Esophagus muscularis mucosa (tissue), 4 donors: Measurements from ENCODE around the gene KRT5. TPM values are rescaled to one million over a fixed set of nuclear protein-coding genes. Genes with fewer than 3 reads are reported as not detected.

Experiments used
- DNase-seq: peaks from one replicate; pipeline ENCODE4 v3.0.0-alpha.2; 2017; ENCODE audit errors: extremely low spot score
- H3K27ac ChIP-seq, 4 donors: fragments of 200-600 bp; sonication (generic); replicated peaks in 1 of 4; 1 replicate in 3 of 4; 2 replicates in 1 of 4; pipeline ENCODE4 v1.5.1; 2016 to 2019; ENCODE audit warnings: mild to moderate bottlenecking in 1 of 4
- H3K27me3 ChIP-seq, 4 donors: fragments of 200-600 bp; sonication (generic); one replicate each; pipeline versions ENCODE4 v1.5.1 to v1.6.0; 2016 to 2019
- H3K36me3 ChIP-seq, 4 donors: fragments of 200-600 bp; sonication (generic); one replicate each; pipeline ENCODE4 v1.5.1; 2016 to 2019
- H3K4me1 ChIP-seq, 4 donors: fragments of 200-600 bp; sonication (generic); one replicate each; pipeline ENCODE4 v1.5.1; 2016 to 2019
- H3K4me3 ChIP-seq, 4 donors: fragments of 200-600 bp; sonication (generic); 1 replicate in 2 of 4; 2 replicates in 2 of 4; pipeline ENCODE4 v1.5.1; 2016 to 2019; ENCODE audit warnings: mild to moderate bottlenecking in 4 of 4, moderate library complexity in 1 of 4
- H3K9me3 ChIP-seq, 4 donors: fragments of 200-600 bp; sonication (generic); 1 replicate in 3 of 4; 2 replicates in 1 of 4; pipeline ENCODE4 v1.5.1; 2016 to 2019
- EP300 ChIP-seq: sonication (generic); formaldehyde crosslinking; IDR thresholded peaks from one replicate; pipeline ENCODE4 v1.6.1; 2017; ENCODE audit warnings: antibody characterized with exemption
- POLR2A ChIP-seq: fragments of 450-650 bp; IDR thresholded peaks from one replicate; pipeline ENCODE4 v1.6.1; 2017; ENCODE audit warnings: antibody characterized with exemption, moderate library complexity, mild to moderate bottlenecking, low read depth
- POLR2AphosphoS5 ChIP-seq, 2 donors: sonication (generic); formaldehyde crosslinking; IDR thresholded peaks; one replicate each; pipeline ENCODE4 v1.6.1; 2017; ENCODE audit warnings: antibody characterized with exemption in 2 of 2
- WGBS: methylation state at CpG from one replicate; pipeline ENCODE4 v1.1.5; 2018; 5-methylcytosine and 5-hydroxymethylcytosine counted together
- intact Hi-C: fragments of 100-400 bp; cut with DNase I; formaldehyde crosslinking; loops from one replicate; pipeline ENCODE4 v1.15.1; 2023
- total RNA-seq, 4 donors: library from RNA; depleted of rRNA; stranded (reverse); fragments of >200 nt; gene quantifications; one replicate each; pipeline versions ENCODE4 v1.1.0 to v1.2.1, GENCODE V29; 2016
- TF ChIP-seq, protein P1 (sequence below), 3 experiments: fragments of 200-600 bp in 2 of 3; fragments of 450-650 bp in 1 of 3; sonication (generic) in 2 of 3; IDR thresholded peaks; one replicate each; pipeline ENCODE4 v1.5.1; 2017 to 2019; ENCODE audit warnings: antibody characterized with exemption in 3 of 3, mild to moderate bottlenecking in 2 of 3, moderate library complexity in 1 of 3

The KRT5 gene
- total RNA-seq, 4 donors from 2014 or later, result 0.46 to 1.2 TPM; not detected in 2

- Histone ChIP-seq H3K36me3 (no peaks in the 10 kb centered on the region), H3K4me1 (peaks cover 0 to 7% (median 0%) of the 10 kb centered on the region in 4 donors), H3K27ac (no peak overlapping the region), H3K4me3 (no peak overlapping the region), H3K27me3 (peaks cover 0 to 6% (median 0%) of the 10 kb centered on the region in 4 donors), H3K9me3 (no peaks in the 10 kb centered on the region)
- WGBS, result 88% methylated on average over 10 of the region's 10 CpGs
- intact Hi-C loops, result no loop called here
- no peak for TF ChIP-seq POLR2AphosphoS5 (IDR thresholded peaks at IDR 0.05)
- TF ChIP-seq POLR2A, result no peak
- TF ChIP-seq EP300, result no peak
- TF ChIP-seq, protein P1, sequence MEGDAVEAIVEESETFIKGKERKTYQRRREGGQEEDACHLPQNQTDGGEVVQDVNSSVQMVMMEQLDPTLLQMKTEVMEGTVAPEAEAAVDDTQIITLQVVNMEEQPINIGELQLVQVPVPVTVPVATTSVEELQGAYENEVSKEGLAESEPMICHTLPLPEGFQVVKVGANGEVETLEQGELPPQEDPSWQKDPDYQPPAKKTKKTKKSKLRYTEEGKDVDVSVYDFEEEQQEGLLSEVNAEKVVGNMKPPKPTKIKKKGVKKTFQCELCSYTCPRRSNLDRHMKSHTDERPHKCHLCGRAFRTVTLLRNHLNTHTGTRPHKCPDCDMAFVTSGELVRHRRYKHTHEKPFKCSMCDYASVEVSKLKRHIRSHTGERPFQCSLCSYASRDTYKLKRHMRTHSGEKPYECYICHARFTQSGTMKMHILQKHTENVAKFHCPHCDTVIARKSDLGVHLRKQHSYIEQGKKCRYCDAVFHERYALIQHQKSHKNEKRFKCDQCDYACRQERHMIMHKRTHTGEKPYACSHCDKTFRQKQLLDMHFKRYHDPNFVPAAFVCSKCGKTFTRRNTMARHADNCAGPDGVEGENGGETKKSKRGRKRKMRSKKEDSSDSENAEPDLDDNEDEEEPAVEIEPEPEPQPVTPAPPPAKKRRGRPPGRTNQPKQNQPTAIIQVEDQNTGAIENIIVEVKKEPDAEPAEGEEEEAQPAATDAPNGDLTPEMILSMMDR (IDR thresholded peaks at IDR 0.05), result no peak
- peak; percentile 86 for DNase-seq
These were observed 977 bp upstream of the KRT5 start for GRCh38 chr12:52521175-52521567.

DNA sequence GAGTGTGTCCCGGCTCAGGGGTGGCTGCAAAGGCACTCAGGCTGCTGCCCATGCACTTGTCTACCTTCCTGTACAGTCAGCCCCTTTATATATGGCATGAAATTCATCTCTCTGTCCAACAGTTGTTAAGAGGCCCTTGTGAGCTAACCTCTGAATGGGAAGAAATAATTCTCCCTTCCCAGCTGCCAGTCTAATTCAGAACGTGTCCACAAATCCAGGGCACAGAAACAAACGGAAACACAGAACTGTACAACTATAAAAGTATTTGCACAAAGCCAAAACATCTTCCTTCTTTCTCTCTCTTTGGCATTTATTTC, 849 bp downstream of the KRT5 start:
- intact Hi-C loops, result no loop called here

GRCh38 chr12:52518574-52519386, 1.4 kb downstream of the KRT5 start:
- intact Hi-C loops, result no loop called here
- H3K4me1 ChIP-seq, result peaks cover 0 to 7% (median 0%) of the 10 kb centered on the region in 4 donors
- no peaks in the 10 kb centered on the region for H3K27me3 ChIP-seq
- H3K36me3 ChIP-seq, result no peaks in the 10 kb centered on the region
- 85% methylated on average over 8 of the region's 8 CpGs for WGBS
- no peak overlapping the region for H3K27ac ChIP-seq
- no peaks in the 10 kb centered on the region for H3K9me3 ChIP-seq
- peak; percentile 85 for DNase-seq
- TF ChIP-seq POLR2AphosphoS5 (IDR thresholded peaks at IDR 0.05), result no peak
- TF ChIP-seq, protein P1 (IDR thresholded peaks at IDR 0.05), result no peak
- TF ChIP-seq POLR2A, result no peak
- no peak for TF ChIP-seq EP300
- no peak overlapping the region for H3K4me3 ChIP-seq

More for the DNA sequence above, 849 bp downstream of the KRT5 start:
- Histone ChIP-seq H3K9me3 (no peaks in the 10 kb centered on the region), H3K4me3 (no peak overlapping the region), H3K27ac (no peak overlapping the region), H3K36me3 (no peaks in the 10 kb centered on the region), H3K27me3 (peaks cover 0 to 4% (median 0%) of the 10 kb centered on the region in 4 donors), H3K4me1 (peaks cover 0 to 7% (median 0%) of the 10 kb centered on the region in 4 donors)
- WGBS, result 83% methylated on average over 2 of the region's 3 CpGs
- no peak for TF ChIP-seq POLR2AphosphoS5 (IDR thresholded peaks at IDR 0.05)
- TF ChIP-seq, protein P1 (IDR thresholded peaks at IDR 0.05), result no peak
- no peak for TF ChIP-seq POLR2A
- no peak for TF ChIP-seq EP300
- DNase-seq, result peak; percentile 60

- Histone ChIP-seq H3K9me3 (no peaks in the 10 kb centered on the region), H3K4me1 (peaks cover 0 to 7% (median 0%) of the 10 kb centered on the region in 4 donors), H3K4me3 (no peak overlapping the region), H3K36me3 (no peaks in the 10 kb centered on the region), H3K27me3 (no peaks in the 10 kb centered on the region), H3K27ac (no peak overlapping the region)
- intact Hi-C loops, result no loop called here
- TF ChIP-seq, protein P1 (IDR thresholded peaks at IDR 0.05), result no peak
- no peak for TF ChIP-seq POLR2AphosphoS5 (IDR thresholded peaks at IDR 0.05)
- TF ChIP-seq POLR2A, result no peak
- no peak for TF ChIP-seq EP300
- 98% methylated on average over 5 of the region's 5 CpGs for WGBS
- peak; percentile 87 for DNase-seq
These were observed 2.3 kb downstream of the KRT5 start for GRCh38 chr12:52517888-52518287.
